ENCODE results near the gene ATAD1. TPM values are rescaled to one million over a fixed set of nuclear protein-coding genes. Genes with fewer than 3 reads are reported as not detected.
A peak's percentile ranks its signal among the peaks of the same experiment; 100 is the strongest.

Gene ATAD1
- 10 to 100 TPM; 34.2 to 43.2 (median 38.5) TPM for total RNA-seq

GRCh38 chr10:87817609-87818504 is at the start of gene ATAD1:
TSS of gene ATAD1 (minus strand) at chr10:87818226. CDS start at chr10:87814599, 3,627 bp downstream.
- peak within 1 kb of the TSS; percentile 90 for H3K4me3 ChIP-seq (ENCODE audit: low read depth, poor library complexity, severe bottlenecking)
- TF ChIP-seq POLR2A (IDR thresholded peaks at IDR 0.05) (no peak), CTCF (IDR thresholded peaks at IDR 0.05) (no peak)
- 0 to 1% methylated on average over 47 to 60 of the region's 60 CpGs for WGBS, 2 donors
- peak; percentile 71 to 94 for DNase-seq (ENCODE audit: low spot score in 2 of 2)
- intact Hi-C loops (cut with DNase I; ENCODE audit: low total_unique reads) = no loop called here

GRCh38 chr10:87867453-87867852 is 49.4 kb upstream of the ATAD1 start:
- no peak for DNase-seq (ENCODE audit: low spot score in 2 of 2)
- no peak overlapping the region for H3K4me3 ChIP-seq (ENCODE audit: low read depth, poor library complexity, severe bottlenecking)
- TF ChIP-seq POLR2A (IDR thresholded peaks at IDR 0.05) (no peak), CTCF (IDR thresholded peaks at IDR 0.05) (no peak)
- intact Hi-C loops (cut with DNase I; ENCODE audit: low total_unique reads) = loop anchor here (10.0 kb wide), 1 partner anchor 517 kb away; no protein-coding TSS in a partner anchor

- 2 to 4% methylated on average over 3 of the region's 3 CpGs for WGBS, 2 donors
- intact Hi-C loops (cut with DNase I; ENCODE audit: low total_unique reads) = loop anchor here (10.0 kb wide), 1 partner anchor 518 kb away; no protein-coding TSS in a partner anchor
These were observed 48.5 kb upstream of the ATAD1 start for GRCh38 chr10:87866412-87866974.

GRCh38 chr10:87865241-87865881 is 47.3 kb upstream of the ATAD1 start:
- DNase-seq (ENCODE audit: low spot score in 2 of 2) = no peak
- H3K4me3 ChIP-seq (ENCODE audit: low read depth, poor library complexity, severe bottlenecking) = peak overlapping the region; percentile 97
- TF ChIP-seq POLR2A (IDR thresholded peaks at IDR 0.05) (no peak), CTCF (IDR thresholded peaks at IDR 0.05) (no peak)
- intact Hi-C loops (cut with DNase I; ENCODE audit: low total_unique reads) = loop anchor here (10.0 kb wide), 1 partner anchor 519 kb away; no protein-coding TSS in a partner anchor
- WGBS, 2 donors = 0 to 3% methylated on average over 4 of the region's 4 CpGs

More at GRCh38 chr10:87866412-87866974, 48.5 kb upstream of the ATAD1 start:
- no peak overlapping the region for H3K4me3 ChIP-seq (ENCODE audit: low read depth, poor library complexity, severe bottlenecking)
- TF ChIP-seq POLR2A (IDR thresholded peaks at IDR 0.05) (no peak), CTCF (IDR thresholded peaks at IDR 0.05) (no peak)
- no peak for DNase-seq (ENCODE audit: low spot score in 2 of 2)

GRCh38 chr10:87864496-87865059 is 46.6 kb upstream of the ATAD1 start:
- H3K4me3 ChIP-seq (ENCODE audit: low read depth, poor library complexity, severe bottlenecking) = peak overlapping the region; percentile 97
- TF ChIP-seq POLR2A (IDR thresholded peaks at IDR 0.05) (no peak), CTCF (IDR thresholded peaks at IDR 0.05) (no peak)
- DNase-seq (ENCODE audit: low spot score in 2 of 2) = no peak
- 0 to 1% methylated on average over 16 of the region's 16 CpGs for WGBS, 2 donors
- intact Hi-C loops (cut with DNase I; ENCODE audit: low total_unique reads) = loop anchor here (10.0 kb wide), 1 partner anchor 520 kb away; no protein-coding TSS in a partner anchor

GRCh38 chr10:87863951-87864495 is 46.0 kb upstream of the ATAD1 start:
- H3K4me3 ChIP-seq (ENCODE audit: low read depth, poor library complexity, severe bottlenecking) = peak overlapping the region; percentile 97
- peak in 1 of 2 donors; percentile 88 for DNase-seq (ENCODE audit: low spot score in 2 of 2)
- WGBS, 2 donors = 0% methylated on average over 22 to 37 of the region's 47 CpGs
- intact Hi-C loops (cut with DNase I; ENCODE audit: low total_unique reads) = loop anchor here (10.0 kb wide), 1 partner anchor 521 kb away; no protein-coding TSS in a partner anchor
